OCI-LY7 (cell line): ENCODE data around the gene ANO9. TPM values are rescaled to one million over a fixed set of nuclear protein-coding genes. Genes with fewer than 3 reads are reported as not detected.

Experiments
- Bru-seq: library from RNA; stranded (reverse); fragments of 400-500 nt; gene quantifications from one replicate; lab custom pipeline; 2021; lab: Mats Ljungman, UMichigan
- BruChase-seq, 2 experiments: library from RNA; stranded (reverse); fragments of 400-500 nt; gene quantifications; one replicate each; lab custom pipeline; 2021; lab: Mats Ljungman, UMichigan
- BruUV-seq: library from RNA; stranded (reverse); fragments of 400-500 nt; replicated peaks from 2 replicates; lab custom pipeline; 2021; lab: Mats Ljungman, UMichigan
- CTCF ChIA-PET: fragments of 300-600 bp; sonication (Branson Sonifier 250); formaldehyde crosslinking; loops from one replicate; lab custom pipeline; 2022; ENCODE audit warnings: antibody characterized with exemption; ENCODE audit not compliant: unreplicated experiment; lab: Charles Lee
- POLR2A ChIA-PET: fragments of 300-600 bp; sonication (Branson Sonifier 250); formaldehyde crosslinking; loops from one replicate; lab custom pipeline; 2022; ENCODE audit warnings: antibody characterized with exemption; lab: Charles Lee
- DNase-seq: peaks from one replicate; pipeline ENCODE4 v3.0.0-alpha.2; 2015; ENCODE audit warnings: low spot score
- H2AFZ ChIP-seq: fragments of 200-600 bp; sonication (generic), shearing (Covaris generic); 2 replicates; pipeline ENCODE4 v1.6.1; 2014; ENCODE audit warnings: mild to moderate bottlenecking, antibody characterized with exemption, low read length, moderate library complexity
- H3K27ac ChIP-seq: fragments of 200-600 bp; sonication (generic); 2 replicates; pipeline ENCODE4 v1.5.1; 2014; ENCODE audit warnings: mixed run types, low read depth, mild to moderate bottlenecking, moderate library complexity, low read length, inconsistent platforms; ENCODE audit not compliant: poor library complexity, severe bottlenecking
- H3K36me3 ChIP-seq: fragments of 200-600 bp; sonication (generic); 2 replicates; pipeline ENCODE4 v1.6.1; 2014; ENCODE audit warnings: mild to moderate bottlenecking, antibody characterized with exemption, low read length, moderate library complexity, mixed read lengths; ENCODE audit not compliant: insufficient read depth
- H3K4me1 ChIP-seq: fragments of 200-600 bp; sonication (generic); 2 replicates; pipeline ENCODE4 v1.5.1; 2014; ENCODE audit warnings: mild to moderate bottlenecking, low read length; ENCODE audit not compliant: insufficient read depth, poor library complexity, severe bottlenecking
- H3K4me2 ChIP-seq: fragments of 200-600 bp; sonication (generic); 2 replicates; pipeline ENCODE4 v1.6.1; 2014; ENCODE audit warnings: mild to moderate bottlenecking, low read length
- H3K4me3 ChIP-seq: fragments of 200-600 bp; sonication (generic); 2 replicates; pipeline ENCODE4 v1.5.1; 2014; ENCODE audit warnings: mild to moderate bottlenecking, low read depth, low read length; ENCODE audit not compliant: poor library complexity, severe bottlenecking
- H3K79me2 ChIP-seq: fragments of 200-600 bp; sonication (generic); 2 replicates; pipeline ENCODE4 v1.6.1; 2016; ENCODE audit warnings: low read depth, mild to moderate bottlenecking, low read length, moderate library complexity, mixed read lengths; ENCODE audit not compliant: insufficient read depth
- H3K9me2 ChIP-seq: fragments of 200-600 bp; sonication (generic); 2 replicates; pipeline ENCODE4 v1.6.1; 2016; ENCODE audit warnings: mild to moderate bottlenecking, low read length, mixed read lengths; ENCODE audit not compliant: insufficient read depth
- H3K9me3 ChIP-seq: fragments of 200-600 bp; sonication (generic); 2 replicates; pipeline ENCODE4 v1.6.1; 2014; ENCODE audit warnings: mild to moderate bottlenecking, mixed run types, low read length, mixed read lengths
- H4K20me1 ChIP-seq: fragments of 200-600 bp; sonication (generic); 2 replicates; pipeline ENCODE4 v1.6.1; 2014; ENCODE audit warnings: mild to moderate bottlenecking, antibody characterized with exemption, low read length, moderate library complexity, mixed read lengths; ENCODE audit not compliant: insufficient read depth
- CTCF ChIP-seq: fragments of 200-600 bp; sonication (generic); conservative IDR thresholded peaks from 2 replicates; pipeline ENCODE4 v1.5.1; 2014; ENCODE audit warnings: mild to moderate bottlenecking, antibody characterized with exemption, low read length, moderate library complexity, mixed read lengths
- EZH2phosphoT487 ChIP-seq: fragments of 200-600 bp; sonication (generic); IDR thresholded peaks from 2 replicates; pipeline ENCODE4 v1.6.1; 2018; ENCODE audit warnings: low read depth, borderline replicate concordance, mild to moderate bottlenecking, mixed run types, antibody characterized with exemption, low read length, moderate library complexity, mixed read lengths
- intact Hi-C: fragments of 100-400 bp; cut with micrococcal nuclease; formaldehyde crosslinking; loops from one replicate; pipeline ENCODE4 v1.10.0; 2022; ENCODE audit not compliant: unreplicated experiment
- long read RNA-seq: library from polyadenylated mRNA; stranded (forward); transcript quantifications from one replicate; pipeline ENCODE4 v2.0.0, GENCODE V29; 2022
- total RNA-seq, 2 experiments: library from RNA; depleted of rRNA in 1 of 2; stranded (reverse); fragments of >200 nt in 1 of 2; shearing (Covaris generic) in 1 of 2; gene quantifications; 2 replicates each; pipeline ENCODE4 v1.2.3, GENCODE V29; 2014 to 2022

The ANO9 gene
- 22.2 and 25.7 TPM in 2 replicates for total RNA-seq (2014; rRNA removed; shearing (Covaris generic))
- total RNA-seq (2022): 27.6 and 28.2 TPM in 2 replicates
- Bru-seq, nascent RNA: percentile 36 among the genes with signal in this experiment
- BruChase-seq, experiment 1, labeled RNA remaining after a 6-hour chase: percentile 50 among the genes with signal in this experiment
- percentile 46 among the genes with signal in this experiment for BruChase-seq, experiment 2, labeled RNA remaining after a 2-hour chase
- long read RNA-seq, partial matches to known transcripts: 3 of 14 reads
- long read RNA-seq, other reads (novel, unspliced or antisense): 10 of 14 reads

- H2AFZ ChIP-seq: peak within 1 kb of the TSS; percentile 68
- H3K4me3 ChIP-seq: peak within 1 kb of the TSS; percentile 67
- ChIA-PET CTCF (no interaction called here), POLR2A (no interaction called here)
- H3K27ac ChIP-seq: no peak within 1 kb of the TSS
- peak within 1 kb of the TSS; percentile 76 for H3K4me2 ChIP-seq
- no peaks in the 10 kb centered on the region for H3K9me2 ChIP-seq
- intact Hi-C loops: no loop called here
- H3K36me3 ChIP-seq: no peaks in the 10 kb centered on the region
- H3K4me1 ChIP-seq: peaks cover 6% of the 10 kb centered on the region
- no peaks in the 10 kb centered on the region for H3K79me2 ChIP-seq
- H4K20me1 ChIP-seq: no peaks in the 10 kb centered on the region
- TF ChIP-seq CTCF (no peak), EZH2phosphoT487 (no peak)
- no TSS peak for BruUV-seq
- no peaks in the 10 kb centered on the region for H3K9me3 ChIP-seq
- peak; percentile 71 for DNase-seq
Measured at GRCh38 chr11:441418-442274, at the start of gene ANO9. TSS of gene ANO9 (minus strand) at chr11:442011. CDS start at chr11:441926, 85 bp downstream.

- Histone ChIP-seq H3K79me2 (no peaks in the 10 kb centered on the region), H3K9me3 (no peaks in the 10 kb centered on the region), H3K4me3 (no peak overlapping the region), H3K4me2 (no peak overlapping the region), H3K36me3 (peaks cover 24% of the 10 kb centered on the region), H3K27ac (no peak overlapping the region), H3K9me2 (no peaks in the 10 kb centered on the region), H4K20me1 (no peaks in the 10 kb centered on the region), H3K4me1 (peaks cover 15% of the 10 kb centered on the region), H2AFZ (no peak overlapping the region)
- POLR2A ChIA-PET: no interaction called here
- CTCF ChIA-PET: no interaction called here
- no TSS peak for BruUV-seq
- intact Hi-C loops: no loop called here
- no peak for TF ChIP-seq EZH2phosphoT487
- no peak for TF ChIP-seq CTCF
- no peak for DNase-seq
Measured at GRCh38 chr11:491358-491757, 49.5 kb upstream of the ANO9 start.
